ENCODE measurements around the gene B3GAT1.

Gene B3GAT1

DNA sequence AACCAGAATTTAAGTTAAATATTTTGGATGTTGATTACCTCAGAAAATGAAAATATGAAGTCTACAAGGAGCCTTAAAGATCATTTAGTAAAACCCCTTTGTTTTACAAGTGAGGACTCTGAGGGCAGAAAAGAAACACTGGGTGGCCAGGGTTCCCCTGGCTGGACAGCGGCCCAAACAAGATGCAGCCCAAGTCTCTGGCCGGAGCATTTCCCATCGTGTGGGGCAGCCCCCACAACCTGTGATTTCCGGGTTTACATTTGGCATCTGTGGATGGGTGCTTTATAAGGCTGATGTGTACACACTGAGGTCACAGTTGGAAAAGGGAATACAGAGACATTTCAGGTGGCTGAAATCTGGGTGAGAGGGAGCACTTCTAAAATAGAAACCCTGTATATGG, 28.8 kb upstream of the B3GAT1 start:
- Histone ChIP-seq H3K4me3 (ENCODE audit: low read length) (no peak overlapping the region), H3K27ac (ENCODE audit: low read length) (no peak overlapping the region), H3K36me3 (ENCODE audit: control insufficient read depth, low read depth, low read length) (no peaks in the 10 kb centered on the region), H3K27me3 (ENCODE audit: control insufficient read depth, insufficient read depth, low read length) (no peaks in the 10 kb centered on the region), H3K9me3 (ENCODE audit: control insufficient read depth, low read depth, low read length) (no peaks in the 10 kb centered on the region), H3K4me1 (ENCODE audit: control insufficient read depth, low read depth, low read length) (no peaks in the 10 kb centered on the region), H3K9ac (ENCODE audit: low read length) (no peak overlapping the region)

DNA sequence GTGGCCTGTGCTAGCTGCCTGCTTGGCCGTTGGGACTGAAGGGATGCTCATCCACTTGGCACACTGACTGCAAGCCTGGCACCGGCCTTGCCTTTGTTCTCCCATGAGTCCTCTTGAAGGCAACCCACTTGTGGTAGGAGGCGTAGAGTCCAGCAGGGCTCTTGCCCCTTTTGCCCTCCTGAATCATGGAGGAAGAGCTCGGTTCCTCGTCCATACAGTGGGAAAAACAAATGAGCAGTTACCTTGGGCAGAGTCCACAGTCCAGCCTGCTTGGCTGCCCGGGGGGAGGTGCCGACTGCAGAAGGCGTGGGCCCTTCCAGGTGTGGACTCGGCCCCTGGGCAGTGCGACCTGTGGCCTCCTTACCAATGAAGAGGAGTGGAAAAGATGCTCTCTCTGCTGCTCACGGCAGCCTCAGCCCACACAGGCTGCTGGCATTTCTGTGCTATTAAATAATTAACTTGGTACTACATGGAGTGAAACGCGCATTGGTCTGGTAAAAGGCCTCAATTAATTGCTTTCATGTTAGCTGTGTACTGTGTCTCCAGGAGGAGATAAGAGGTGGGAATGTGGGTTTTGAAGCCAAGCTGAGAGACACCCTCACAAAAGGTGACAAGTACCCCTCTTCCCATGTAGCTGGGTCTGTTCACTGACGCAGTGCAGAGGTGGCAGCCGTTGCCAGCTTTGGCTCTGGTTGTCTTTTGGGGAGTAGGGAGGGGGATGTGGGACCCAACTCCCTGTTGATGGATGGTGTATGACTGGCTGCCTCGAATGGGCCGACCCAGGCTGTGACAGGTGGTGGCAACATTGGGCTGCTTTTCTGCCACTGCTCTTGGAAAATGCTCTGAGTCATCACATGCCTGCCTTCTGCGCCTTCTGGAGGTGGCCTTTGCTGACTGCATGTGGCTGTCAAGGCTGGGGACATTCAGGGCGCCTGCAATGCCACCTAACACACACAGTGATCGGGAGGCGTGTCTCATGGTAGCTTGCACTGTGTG, 26.8 kb upstream of the B3GAT1 start:
- H3K9ac ChIP-seq (ENCODE audit: low read length): no peak overlapping the region
- no peak overlapping the region for H3K4me3 ChIP-seq (ENCODE audit: low read length)
- no peaks in the 10 kb centered on the region for H3K4me1 ChIP-seq (ENCODE audit: control insufficient read depth, low read depth, low read length)
- H3K27ac ChIP-seq (ENCODE audit: low read length): no peak overlapping the region
- no peaks in the 10 kb centered on the region for H3K36me3 ChIP-seq (ENCODE audit: control insufficient read depth, low read depth, low read length)
- H3K9me3 ChIP-seq (ENCODE audit: control insufficient read depth, low read depth, low read length): no peaks in the 10 kb centered on the region
- no peaks in the 10 kb centered on the region for H3K27me3 ChIP-seq (ENCODE audit: control insufficient read depth, insufficient read depth, low read length)

DNA sequence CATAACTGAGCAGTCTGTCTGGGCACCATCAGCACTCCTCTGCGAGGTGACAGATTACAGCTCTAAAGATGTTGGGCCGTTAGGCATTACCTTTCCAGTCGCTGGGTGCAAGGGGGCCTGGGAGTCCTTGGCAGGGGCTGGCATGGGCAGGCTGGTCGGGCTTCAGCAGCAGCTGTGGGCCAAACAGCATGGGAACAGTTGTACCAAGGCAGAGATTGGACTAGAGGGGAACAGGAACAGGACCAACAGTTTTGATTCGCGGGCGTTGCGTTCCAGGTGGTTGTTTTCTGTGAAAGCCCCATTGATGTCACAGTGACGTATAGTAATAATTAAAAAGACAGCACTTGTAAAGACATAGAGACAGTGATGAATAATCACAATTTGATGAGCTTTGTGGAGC, 25.8 kb upstream of the B3GAT1 start:
- no peaks in the 10 kb centered on the region for H3K4me1 ChIP-seq (ENCODE audit: control insufficient read depth, low read depth, low read length)
- H3K27me3 ChIP-seq (ENCODE audit: control insufficient read depth, insufficient read depth, low read length): no peaks in the 10 kb centered on the region

DNA sequence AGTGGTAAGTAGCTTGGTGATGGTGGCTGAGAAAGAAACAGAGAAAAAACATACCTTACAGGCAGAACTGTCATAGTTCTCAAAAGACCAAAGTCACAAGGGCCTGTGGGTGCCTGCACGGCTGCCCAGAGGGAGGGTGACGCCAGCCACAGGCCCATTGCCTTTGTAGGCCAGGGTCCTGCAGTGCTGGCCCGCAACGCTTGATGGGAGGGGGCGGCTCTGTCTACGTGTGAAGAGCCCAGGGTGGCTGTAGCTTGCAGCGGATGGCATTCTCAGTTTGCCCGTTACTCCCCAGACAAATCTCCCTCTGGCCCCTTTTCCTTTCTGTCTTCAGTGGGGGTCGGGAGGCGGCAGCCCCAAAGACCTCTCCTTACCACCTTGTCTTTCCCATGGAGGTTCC, 24.7 kb upstream of the B3GAT1 start:
- no peak overlapping the region for H3K9ac ChIP-seq (ENCODE audit: low read length)
- no peaks in the 10 kb centered on the region for H3K9me3 ChIP-seq (ENCODE audit: control insufficient read depth, low read depth, low read length)
- H3K4me3 ChIP-seq (ENCODE audit: low read length): no peak overlapping the region
- H3K4me1 ChIP-seq (ENCODE audit: control insufficient read depth, low read depth, low read length): no peaks in the 10 kb centered on the region
- no peaks in the 10 kb centered on the region for H3K36me3 ChIP-seq (ENCODE audit: control insufficient read depth, low read depth, low read length)
- no peak overlapping the region for H3K27ac ChIP-seq (ENCODE audit: low read length)
- no peaks in the 10 kb centered on the region for H3K27me3 ChIP-seq (ENCODE audit: control insufficient read depth, insufficient read depth, low read length)

More for the DNA sequence above, 25.8 kb upstream of the B3GAT1 start:
- Histone ChIP-seq H3K4me3 (ENCODE audit: low read length) (no peak overlapping the region), H3K9ac (ENCODE audit: low read length) (no peak overlapping the region), H3K36me3 (ENCODE audit: control insufficient read depth, low read depth, low read length) (no peaks in the 10 kb centered on the region), H3K9me3 (ENCODE audit: control insufficient read depth, low read depth, low read length) (no peaks in the 10 kb centered on the region), H3K27ac (ENCODE audit: low read length) (no peak overlapping the region)

DNA sequence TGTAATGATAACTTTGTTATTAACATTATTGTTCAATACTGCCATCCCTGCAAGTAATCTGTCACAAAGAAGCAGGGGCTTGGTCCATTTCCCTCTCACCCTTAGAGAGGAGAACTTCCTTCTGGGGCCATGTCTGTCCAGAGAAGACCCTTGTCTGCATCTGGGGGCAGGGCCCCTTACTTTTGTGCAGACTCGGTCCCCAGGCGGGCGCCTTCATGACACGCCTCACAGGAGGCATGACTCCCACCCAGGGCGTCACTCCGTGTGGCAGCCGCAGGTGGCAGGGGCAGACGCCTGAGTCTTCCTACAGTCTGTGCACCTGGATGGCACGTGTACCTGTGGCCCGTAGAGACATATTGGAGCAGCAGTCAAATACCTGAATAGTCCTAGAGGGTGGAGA, 21.8 kb upstream of the B3GAT1 start:
- no peak overlapping the region for H3K27ac ChIP-seq (ENCODE audit: low read length)
- H3K9me3 ChIP-seq (ENCODE audit: control insufficient read depth, low read depth, low read length): no peaks in the 10 kb centered on the region
- H3K4me1 ChIP-seq (ENCODE audit: control insufficient read depth, low read depth, low read length): no peaks in the 10 kb centered on the region
- no peaks in the 10 kb centered on the region for H3K36me3 ChIP-seq (ENCODE audit: control insufficient read depth, low read depth, low read length)
- no peak overlapping the region for H3K4me3 ChIP-seq (ENCODE audit: low read length)
- no peaks in the 10 kb centered on the region for H3K27me3 ChIP-seq (ENCODE audit: control insufficient read depth, insufficient read depth, low read length)
- no peak overlapping the region for H3K9ac ChIP-seq (ENCODE audit: low read length)

DNA sequence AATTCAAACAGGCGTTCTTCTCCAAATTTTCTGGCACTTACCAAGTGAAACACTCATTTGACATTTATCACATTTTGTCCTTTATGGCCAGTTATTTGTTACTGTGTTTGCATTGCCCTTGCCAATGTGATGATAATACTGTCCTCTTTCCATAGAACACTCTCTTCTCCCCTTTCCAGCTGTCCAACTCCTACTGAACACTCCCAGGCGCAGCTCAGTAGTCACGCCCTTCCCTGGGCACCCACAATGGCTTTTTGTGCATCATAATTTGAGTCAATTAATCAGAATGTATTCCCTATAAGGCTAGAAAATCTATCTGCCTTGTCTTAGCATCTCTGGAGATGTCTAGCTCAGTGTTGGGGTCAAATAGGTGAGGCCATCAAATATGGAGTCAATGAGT, 21.2 kb upstream of the B3GAT1 start:
- no peak overlapping the region for H3K27ac ChIP-seq (ENCODE audit: low read length)
- H3K9me3 ChIP-seq (ENCODE audit: control insufficient read depth, low read depth, low read length): no peaks in the 10 kb centered on the region
- H3K27me3 ChIP-seq (ENCODE audit: control insufficient read depth, insufficient read depth, low read length): no peaks in the 10 kb centered on the region

DNA sequence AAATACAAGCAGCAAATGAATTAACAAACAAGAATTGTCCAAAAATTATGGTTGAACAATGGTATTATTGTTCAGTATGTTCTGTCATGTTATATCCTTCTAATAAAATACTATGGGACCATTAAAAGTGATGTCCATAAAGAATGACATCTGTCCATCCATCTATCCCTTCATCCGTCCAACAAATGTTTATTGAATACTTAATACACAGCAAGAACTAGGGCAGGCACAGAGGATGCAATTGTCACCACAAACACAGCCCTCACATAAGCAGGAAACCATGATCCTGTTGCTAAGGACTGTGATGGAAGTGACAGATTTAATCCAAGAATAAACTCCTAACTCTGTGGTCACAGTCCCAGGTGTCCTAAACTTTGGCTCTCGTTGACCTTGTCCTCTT, 20.7 kb upstream of the B3GAT1 start:
- Histone ChIP-seq H3K4me3 (ENCODE audit: low read length) (no peak overlapping the region), H3K9ac (ENCODE audit: low read length) (no peak overlapping the region), H3K9me3 (ENCODE audit: control insufficient read depth, low read depth, low read length) (no peaks in the 10 kb centered on the region), H3K4me1 (ENCODE audit: control insufficient read depth, low read depth, low read length) (no peaks in the 10 kb centered on the region), H3K27me3 (ENCODE audit: control insufficient read depth, insufficient read depth, low read length) (no peaks in the 10 kb centered on the region), H3K36me3 (ENCODE audit: control insufficient read depth, low read depth, low read length) (no peaks in the 10 kb centered on the region), H3K27ac (ENCODE audit: low read length) (no peak overlapping the region)

More for the DNA sequence above, 21.2 kb upstream of the B3GAT1 start:
- Histone ChIP-seq H3K9ac (ENCODE audit: low read length) (no peak overlapping the region), H3K36me3 (ENCODE audit: control insufficient read depth, low read depth, low read length) (no peaks in the 10 kb centered on the region), H3K4me3 (ENCODE audit: low read length) (no peak overlapping the region), H3K4me1 (ENCODE audit: control insufficient read depth, low read depth, low read length) (no peaks in the 10 kb centered on the region)

DNA sequence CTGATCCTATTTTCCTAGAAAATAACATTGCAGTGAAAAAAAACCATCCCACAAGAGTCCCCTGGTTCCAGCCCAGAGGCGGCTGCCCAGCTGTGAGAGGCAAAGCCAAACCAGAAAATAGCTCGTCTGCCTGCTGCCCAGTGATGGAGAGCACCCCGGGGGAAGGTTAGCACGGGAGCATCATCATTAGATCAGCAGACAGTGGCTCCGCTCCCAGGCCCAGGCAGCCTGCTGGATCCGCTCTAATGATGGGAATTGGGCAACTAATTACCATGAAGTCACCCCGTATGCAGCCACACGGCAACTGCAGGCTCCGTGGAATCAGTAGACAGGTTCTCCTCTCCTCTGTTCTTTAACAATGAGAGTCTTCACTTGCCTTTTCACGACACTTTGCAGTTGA, 17.1 kb upstream of the B3GAT1 start:
- peaks cover 10% of the 10 kb centered on the region for H3K4me1 ChIP-seq (ENCODE audit: control insufficient read depth, low read depth, low read length)
- no peak overlapping the region for H3K9ac ChIP-seq (ENCODE audit: low read length)
- H3K27me3 ChIP-seq (ENCODE audit: control insufficient read depth, insufficient read depth, low read length): no peaks in the 10 kb centered on the region
- no peak overlapping the region for H3K4me3 ChIP-seq (ENCODE audit: low read length)
- H3K9me3 ChIP-seq (ENCODE audit: control insufficient read depth, low read depth, low read length): no peaks in the 10 kb centered on the region
- no peaks in the 10 kb centered on the region for H3K36me3 ChIP-seq (ENCODE audit: control insufficient read depth, low read depth, low read length)
- no peak overlapping the region for H3K27ac ChIP-seq (ENCODE audit: low read length)

DNA sequence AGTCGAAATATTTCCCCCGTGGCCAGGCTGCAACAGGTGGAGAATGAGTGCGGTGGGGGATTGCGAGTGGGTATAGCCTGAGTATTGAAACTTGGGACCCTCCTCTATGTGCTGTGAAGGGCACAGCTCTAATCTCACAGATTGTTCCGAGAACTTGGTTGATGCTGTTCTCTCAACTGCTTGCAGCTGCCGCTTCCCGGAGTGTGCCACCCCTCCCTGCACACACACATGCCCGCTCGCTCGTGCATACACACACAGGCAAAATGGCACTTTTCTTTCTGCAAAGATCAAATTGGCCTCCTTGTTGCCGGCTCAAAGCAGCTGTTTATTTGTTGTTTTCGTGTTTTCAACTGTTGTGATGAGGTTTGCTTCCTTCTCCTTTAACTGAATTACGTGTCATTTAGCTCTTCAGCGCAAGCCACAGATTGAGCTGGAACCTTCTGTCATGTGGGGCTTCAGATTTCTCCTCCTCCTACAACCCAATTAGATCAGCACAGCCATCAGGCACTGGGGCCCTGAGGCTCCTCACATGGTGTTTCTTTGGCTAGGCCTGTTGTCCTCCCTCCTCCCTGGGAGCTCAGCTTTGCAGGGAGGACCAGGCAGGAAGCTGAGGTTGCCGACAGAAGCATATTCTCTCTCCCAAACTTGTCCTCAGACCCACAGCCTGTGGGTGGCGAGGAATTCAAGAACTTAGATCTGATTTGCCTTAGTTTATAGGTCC, 13.9 kb upstream of the B3GAT1 start:
- Histone ChIP-seq H3K27ac (ENCODE audit: low read length) (no peak overlapping the region), H3K4me3 (ENCODE audit: low read length) (no peak overlapping the region), H3K4me1 (ENCODE audit: control insufficient read depth, low read depth, low read length) (peaks cover 10% of the 10 kb centered on the region), H3K9ac (ENCODE audit: low read length) (no peak overlapping the region), H3K36me3 (ENCODE audit: control insufficient read depth, low read depth, low read length) (no peaks in the 10 kb centered on the region), H3K27me3 (ENCODE audit: control insufficient read depth, insufficient read depth, low read length) (no peaks in the 10 kb centered on the region), H3K9me3 (ENCODE audit: control insufficient read depth, low read depth, low read length) (no peaks in the 10 kb centered on the region)

DNA sequence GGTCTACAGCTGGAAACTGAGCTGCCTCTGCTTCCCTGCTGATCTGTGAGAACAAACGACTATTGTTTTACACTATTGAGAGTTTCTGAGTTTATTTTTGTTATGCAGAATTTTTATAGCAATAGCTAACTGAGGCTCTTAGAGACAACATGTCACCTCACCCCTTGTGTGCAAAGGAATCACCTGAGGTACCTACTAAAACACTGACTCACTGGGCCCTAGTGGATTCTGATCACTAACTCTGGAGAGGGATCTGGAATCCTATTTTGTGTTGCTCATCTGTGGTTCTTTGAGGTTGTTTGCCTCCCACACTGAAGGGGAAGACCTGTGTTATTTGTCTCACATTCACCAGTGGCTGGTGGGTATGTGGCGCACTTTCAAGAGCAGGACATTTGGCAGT, 13.4 kb upstream of the B3GAT1 start:
- Histone ChIP-seq H3K9me3 (ENCODE audit: control insufficient read depth, low read depth, low read length) (no peaks in the 10 kb centered on the region), H3K9ac (ENCODE audit: low read length) (no peak overlapping the region), H3K27me3 (ENCODE audit: control insufficient read depth, insufficient read depth, low read length) (no peaks in the 10 kb centered on the region), H3K36me3 (ENCODE audit: control insufficient read depth, low read depth, low read length) (no peaks in the 10 kb centered on the region), H3K4me1 (ENCODE audit: control insufficient read depth, low read depth, low read length) (peaks cover 10% of the 10 kb centered on the region), H3K27ac (ENCODE audit: low read length) (no peak overlapping the region), H3K4me3 (ENCODE audit: low read length) (no peak overlapping the region)

DNA sequence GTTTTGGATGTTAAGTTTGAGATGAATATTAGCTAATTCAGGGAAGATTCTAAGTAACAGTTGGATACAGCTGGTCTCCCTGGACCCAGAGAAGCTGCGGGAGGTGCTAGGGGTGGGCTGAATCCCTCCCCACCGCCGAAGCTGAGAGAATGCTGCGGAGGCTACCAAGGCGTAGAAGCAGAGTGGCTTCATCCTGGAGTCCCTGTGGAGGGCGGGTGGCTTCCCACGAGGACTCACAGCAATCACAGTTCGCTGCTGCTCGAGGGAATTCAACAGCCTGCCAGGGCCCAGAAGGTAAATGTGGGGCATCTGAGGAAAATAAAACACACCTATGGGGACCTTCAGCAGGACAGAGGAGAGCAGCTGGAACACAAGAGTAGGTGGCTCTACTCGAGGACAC, 11.1 kb upstream of the B3GAT1 start:
- Histone ChIP-seq H3K9me3 (ENCODE audit: control insufficient read depth, low read depth, low read length) (no peaks in the 10 kb centered on the region), H3K27me3 (ENCODE audit: control insufficient read depth, insufficient read depth, low read length) (no peaks in the 10 kb centered on the region), H3K9ac (ENCODE audit: low read length) (no peak overlapping the region), H3K4me1 (ENCODE audit: control insufficient read depth, low read depth, low read length) (peaks cover 10% of the 10 kb centered on the region), H3K36me3 (ENCODE audit: control insufficient read depth, low read depth, low read length) (no peaks in the 10 kb centered on the region), H3K27ac (ENCODE audit: low read length) (no peak overlapping the region), H3K4me3 (ENCODE audit: low read length) (no peak overlapping the region)

Data from iPS-18a (cell line).